HepG2 (cell line): ENCODE measurements around the gene MAP3K1. TPM values are rescaled to one million over a fixed set of nuclear protein-coding genes. Genes with fewer than 3 reads are reported as not detected.

Experiments
- DDIT3 ChIP-seq: sonication (generic); formaldehyde crosslinking; IDR thresholded peaks from 2 replicates; pipeline ENCODE4 v1.4.0; 2020; ENCODE audit warnings: mild to moderate bottlenecking, missing genetic modification reagents
- DMTF1 ChIP-seq: sonication (generic); formaldehyde crosslinking; IDR thresholded peaks from 2 replicates; pipeline ENCODE4 v1.4.0; 2020; ENCODE audit warnings: mild to moderate bottlenecking, missing genetic modification reagents
- HMG20B ChIP-seq: conservative IDR thresholded peaks from 2 replicates; pipeline ENCODE4 v1.6.1; 2016; ENCODE audit warnings: missing genetic modification reagents, missing compliant biosample characterization
- IRF2 ChIP-seq: IDR thresholded peaks from 2 replicates; pipeline ENCODE4 v1.6.1; 2018; ENCODE audit warnings: missing genetic modification reagents, missing compliant biosample characterization
- KDM3A ChIP-seq: IDR thresholded peaks from 2 replicates; pipeline ENCODE4 v1.6.1; 2018; ENCODE audit warnings: low read depth, missing compliant biosample characterization
- KLF16 ChIP-seq, 2 experiments: sonication (generic) in 1 of 2; formaldehyde crosslinking in 1 of 2; IDR thresholded peaks; 2 replicates each; pipeline versions ENCODE4 v1.6.1 to v1.8.0; 2016 to 2023; ENCODE audit warnings: missing genetic modification reagents in 2 of 2, missing compliant biosample characterization in 1 of 2
- MED8 ChIP-seq: sonication (generic); formaldehyde crosslinking; IDR thresholded peaks from 2 replicates; pipeline ENCODE4 v1.8.1; 2023; ENCODE audit warnings: mild to moderate bottlenecking, missing genetic modification reagents; ENCODE audit not compliant: insufficient replicate concordance
- NFAT5 ChIP-seq: sonication (generic); formaldehyde crosslinking; IDR thresholded peaks from 2 replicates; pipeline ENCODE4 v1.4.0; 2020; ENCODE audit warnings: missing genetic modification reagents
- RCOR2 ChIP-seq: IDR thresholded peaks from 2 replicates; pipeline ENCODE4 v1.6.1; 2016; ENCODE audit warnings: missing biosample characterization, missing genetic modification reagents
- TSC22D2 ChIP-seq: sonication (generic); formaldehyde crosslinking; IDR thresholded peaks from 2 replicates; pipeline ENCODE4 v1.5.1; 2020; ENCODE audit warnings: missing genetic modification reagents, mild to moderate bottlenecking, borderline replicate concordance
- WIZ ChIP-seq: sonication (generic); formaldehyde crosslinking; IDR thresholded peaks from 2 replicates; pipeline ENCODE4 v1.5.1; 2020; ENCODE audit warnings: mild to moderate bottlenecking, missing genetic modification reagents
- ZNF574 ChIP-seq: sonication (generic); formaldehyde crosslinking; IDR thresholded peaks from 2 replicates; pipeline ENCODE4 v1.4.0; 2020; ENCODE audit warnings: missing genetic modification reagents
- ZNF672 ChIP-seq: sonication (generic); formaldehyde crosslinking; IDR thresholded peaks from 2 replicates; pipeline ENCODE4 v1.8.1; 2022; ENCODE audit warnings: missing genetic modification reagents
- ZNF839 ChIP-seq: sonication (generic); formaldehyde crosslinking; IDR thresholded peaks from 2 replicates; pipeline ENCODE4 v1.4.0; 2020; ENCODE audit warnings: missing genetic modification reagents, mild to moderate bottlenecking, borderline replicate concordance
- polyA plus RNA-seq, 8 experiments: library from polyadenylated mRNA; depleted of rRNA in 3 of 8; stranded (reverse) in 7 of 8; unstranded in 1 of 8; fragments of >200 nt; fragmentation: Illumina TruSeq in 4 of 8; extraction: Trizol in 4 of 8; gene quantifications; 2 replicates each; pipeline versions ENCODE4 v1.2.1 to v1.2.3, GENCODE V29; 2011 to 2016; ENCODE audit warnings: low read depth in 4 of 8, missing spikeins in 1 of 8, mixed read lengths in 1 of 8; ENCODE audit not compliant: insufficient read depth in 1 of 8
- total RNA-seq, 5 experiments: library from RNA; depleted of rRNA; stranded (reverse); fragments of >200 nt; fragmentation: Illumina TruSeq; extraction: Trizol; gene quantifications; 2 replicates each; pipeline ENCODE4 v1.2.3, GENCODE V29; 2016; ENCODE audit warnings: low read depth in 1 of 5

MAP3K1 gene
- total and polyA plus RNA-seq, 2 of the 13 experiments (the other 11 are each of a cell fraction or from before 2014, with no cell fraction given): 16.4 to 30.3 TPM

GRCh38 chr5:56910210-56910965, 95.0 kb downstream of the MAP3K1 start (continued):
- no peak for TF ChIP-seq DMTF1
- TF ChIP-seq IRF2 (CRISPR knock-in tag): 0 out of 2 replicates have a peak, but pooled peaks have one; percentile 1
- TF ChIP-seq HMG20B: no peak
- no peak for TF ChIP-seq KLF16 (CRISPR knock-in tag; IDR thresholded peaks at IDR 0.05)
- no peak for TF ChIP-seq DDIT3 (CRISPR knock-in tag)
- no peak for TF ChIP-seq ZNF839 (CRISPR knock-in tag)
- TF ChIP-seq NFAT5 (CRISPR knock-in tag): no peak
- TF ChIP-seq ZNF574: no peak
- no peak for TF ChIP-seq WIZ (CRISPR knock-in tag)
- no peak for TF ChIP-seq MED8 (CRISPR knock-in tag)
- TF ChIP-seq ZNF672: no peak
- TF ChIP-seq RCOR2 (CRISPR knock-in tag): no peak
- no peak for TF ChIP-seq TSC22D2 (CRISPR knock-in tag)
- TF ChIP-seq KDM3A (CRISPR knock-in tag): peak; percentile 68; the same call in 1 of the 2 replicates
